NCI-H2227 (cell line): ENCODE results near the gene ADAMTS12.

Experiments used
- DNase-seq: peaks from one replicate; lab custom pipeline; 2025; ENCODE audit not compliant: unreplicated experiment; lab: John Stamatoyannopoulos, UW

ADAMTS12 gene

GRCh38 chr5:33671700-33672291 is 220.0 kb downstream of the ADAMTS12 start:
- no peak for DNase-seq

GRCh38 chr5:33662722-33663427 is 228.9 kb downstream of the ADAMTS12 start:
- no peak for DNase-seq

- DNase-seq = no peak
These were observed 232.1 kb downstream of the ADAMTS12 start for GRCh38 chr5:33659526-33660169.

- DNase-seq = no peak
These were observed 233.9 kb downstream of the ADAMTS12 start for GRCh38 chr5:33657804-33658440.

- DNase-seq = no peak
These were observed 234.6 kb downstream of the ADAMTS12 start for GRCh38 chr5:33657176-33657575.

GRCh38 chr5:33650911-33651310 is 240.9 kb downstream of the ADAMTS12 start:
- DNase-seq = no peak

GRCh38 chr5:33649549-33650482 is 242.0 kb downstream of the ADAMTS12 start:
- no peak for DNase-seq

GRCh38 chr5:33641744-33642505 is 249.9 kb downstream of the ADAMTS12 start:
- DNase-seq = no peak

- DNase-seq = no peak
These were observed 252.3 kb downstream of the ADAMTS12 start for GRCh38 chr5:33639474-33639873.

GRCh38 chr5:33637011-33637410 is 254.8 kb downstream of the ADAMTS12 start:
- no peak for DNase-seq

GRCh38 chr5:33635582-33635981 is 256.2 kb downstream of the ADAMTS12 start:
- DNase-seq = no peak

GRCh38 chr5:33633699-33634098 is 258.1 kb downstream of the ADAMTS12 start:
- no peak for DNase-seq

- no peak for DNase-seq
These were observed 260.0 kb downstream of the ADAMTS12 start for GRCh38 chr5:33631786-33632185.

GRCh38 chr5:33631139-33631538 is 260.7 kb downstream of the ADAMTS12 start:
- no peak for DNase-seq

- DNase-seq = no peak
These were observed 261.8 kb downstream of the ADAMTS12 start for GRCh38 chr5:33629999-33630398.

GRCh38 chr5:33628796-33629195 is 263.0 kb downstream of the ADAMTS12 start:
- DNase-seq = no peak

- DNase-seq = no peak
These were observed 270.3 kb downstream of the ADAMTS12 start for GRCh38 chr5:33621514-33621913.

- DNase-seq = no peak
These were observed 277.8 kb downstream of the ADAMTS12 start for GRCh38 chr5:33614039-33614438.

- DNase-seq = no peak
These were observed 279.4 kb downstream of the ADAMTS12 start for GRCh38 chr5:33612386-33612785.

- no peak for DNase-seq
These were observed 279.9 kb downstream of the ADAMTS12 start for GRCh38 chr5:33611877-33612276.
